Nephron progenitor cell (in vitro differentiated cells): ENCODE results near the gene ANO10.
"Not testable (repeated sequence)": the region's sequence is repeated elsewhere in the genome, so short reads cannot be mapped to it uniquely, and the experiment has no call there.

Source experiments
- DNase-seq: peaks from one replicate; pipeline ENCODE4 v3.0.0; 2021
- H3K27ac Mint-ChIP-seq: 2 replicates; pipeline ENCODE4 v1.8.0; 2021; ENCODE audit warnings: mild to moderate bottlenecking, moderate library complexity, mixed read lengths
- H3K27me3 Mint-ChIP-seq: 2 replicates; pipeline ENCODE4 v1.8.0; 2021; ENCODE audit warnings: mild to moderate bottlenecking, low read depth, mixed read lengths; ENCODE audit not compliant: poor library complexity
- H3K36me3 Mint-ChIP-seq: 2 replicates; pipeline ENCODE4 v1.8.0; 2021; ENCODE audit warnings: low read depth, mixed read lengths
- H3K4me1 Mint-ChIP-seq: 2 replicates; pipeline ENCODE4 v1.8.0; 2021; ENCODE audit warnings: mixed read lengths
- H3K4me3 Mint-ChIP-seq: 2 replicates; pipeline ENCODE4 v1.8.0; 2021; ENCODE audit warnings: mild to moderate bottlenecking, moderate library complexity, mixed read lengths
- H3K9me3 Mint-ChIP-seq: 2 replicates; pipeline ENCODE4 v1.8.0; 2021; ENCODE audit warnings: mild to moderate bottlenecking, moderate library complexity, mixed read lengths
- TF ChIP-seq, protein P1 (sequence below): fragments of 200-600 bp; sonication (generic); IDR thresholded peaks from 2 replicates; pipeline ENCODE4 v1.5.0; 2021; ENCODE audit warnings: antibody characterized with exemption

The ANO10 gene, protein sequence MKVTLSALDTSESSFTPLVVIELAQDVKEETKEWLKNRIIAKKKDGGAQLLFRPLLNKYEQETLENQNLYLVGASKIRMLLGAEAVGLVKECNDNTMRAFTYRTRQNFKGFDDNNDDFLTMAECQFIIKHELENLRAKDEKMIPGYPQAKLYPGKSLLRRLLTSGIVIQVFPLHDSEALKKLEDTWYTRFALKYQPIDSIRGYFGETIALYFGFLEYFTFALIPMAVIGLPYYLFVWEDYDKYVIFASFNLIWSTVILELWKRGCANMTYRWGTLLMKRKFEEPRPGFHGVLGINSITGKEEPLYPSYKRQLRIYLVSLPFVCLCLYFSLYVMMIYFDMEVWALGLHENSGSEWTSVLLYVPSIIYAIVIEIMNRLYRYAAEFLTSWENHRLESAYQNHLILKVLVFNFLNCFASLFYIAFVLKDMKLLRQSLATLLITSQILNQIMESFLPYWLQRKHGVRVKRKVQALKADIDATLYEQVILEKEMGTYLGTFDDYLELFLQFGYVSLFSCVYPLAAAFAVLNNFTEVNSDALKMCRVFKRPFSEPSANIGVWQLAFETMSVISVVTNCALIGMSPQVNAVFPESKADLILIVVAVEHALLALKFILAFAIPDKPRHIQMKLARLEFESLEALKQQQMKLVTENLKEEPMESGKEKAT

DNA sequence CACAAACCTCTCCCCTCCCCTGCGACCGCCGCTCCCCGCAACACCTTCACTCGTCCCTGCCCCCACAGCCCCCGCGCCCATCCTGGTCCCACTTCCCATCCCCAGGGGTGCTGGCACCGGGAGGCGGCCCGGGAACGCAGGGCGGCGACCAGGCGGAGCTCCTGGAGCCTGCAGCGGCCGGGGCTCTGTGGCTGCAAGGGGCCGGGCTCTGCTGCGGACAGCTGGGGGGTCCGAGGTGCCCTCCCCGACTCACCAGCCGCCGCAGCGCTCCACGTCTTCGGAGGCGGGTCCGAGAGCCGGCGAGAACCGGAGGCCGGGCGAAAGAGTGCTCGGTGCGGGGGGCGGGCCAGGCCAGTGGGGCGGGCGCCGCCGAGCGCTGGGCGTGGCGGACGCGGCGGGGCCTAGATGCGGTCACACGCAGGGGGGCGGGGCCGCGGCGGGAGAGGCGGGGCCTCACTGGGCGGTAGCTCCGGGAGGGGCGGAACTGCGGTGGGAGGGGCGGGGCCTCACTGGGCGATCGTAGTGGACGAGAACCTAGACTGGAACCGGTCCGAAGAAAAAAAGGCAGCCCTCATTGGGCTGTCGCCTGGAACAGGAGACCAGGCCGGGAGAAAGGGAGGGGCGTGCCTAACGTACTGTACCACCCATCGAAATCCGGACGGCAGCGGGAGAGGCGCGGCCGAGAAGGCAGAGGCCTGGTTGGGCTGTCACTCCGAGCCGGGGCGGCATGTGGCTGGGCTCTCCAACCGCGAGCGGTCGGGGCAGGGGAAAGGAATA, at the start of gene ANO10:
TSS of gene ANO10 (minus strand) at position 356 of the 777 bp plus-strand sequence. CDS start 16,159 bp downstream, outside the sequence.
- Mint-ChIP-seq H3K27ac (peak within 1 kb of the TSS; percentile 96), H3K4me3 (peak within 1 kb of the TSS; percentile 99), H3K27me3 (peaks cover 4% of the 10 kb centered on the region), H3K36me3 (no peaks in the 10 kb centered on the region), H3K4me1 (peaks cover 54% of the 10 kb centered on the region), H3K9me3 (peaks cover 11% of the 10 kb centered on the region)
- TF ChIP-seq, protein P1, sequence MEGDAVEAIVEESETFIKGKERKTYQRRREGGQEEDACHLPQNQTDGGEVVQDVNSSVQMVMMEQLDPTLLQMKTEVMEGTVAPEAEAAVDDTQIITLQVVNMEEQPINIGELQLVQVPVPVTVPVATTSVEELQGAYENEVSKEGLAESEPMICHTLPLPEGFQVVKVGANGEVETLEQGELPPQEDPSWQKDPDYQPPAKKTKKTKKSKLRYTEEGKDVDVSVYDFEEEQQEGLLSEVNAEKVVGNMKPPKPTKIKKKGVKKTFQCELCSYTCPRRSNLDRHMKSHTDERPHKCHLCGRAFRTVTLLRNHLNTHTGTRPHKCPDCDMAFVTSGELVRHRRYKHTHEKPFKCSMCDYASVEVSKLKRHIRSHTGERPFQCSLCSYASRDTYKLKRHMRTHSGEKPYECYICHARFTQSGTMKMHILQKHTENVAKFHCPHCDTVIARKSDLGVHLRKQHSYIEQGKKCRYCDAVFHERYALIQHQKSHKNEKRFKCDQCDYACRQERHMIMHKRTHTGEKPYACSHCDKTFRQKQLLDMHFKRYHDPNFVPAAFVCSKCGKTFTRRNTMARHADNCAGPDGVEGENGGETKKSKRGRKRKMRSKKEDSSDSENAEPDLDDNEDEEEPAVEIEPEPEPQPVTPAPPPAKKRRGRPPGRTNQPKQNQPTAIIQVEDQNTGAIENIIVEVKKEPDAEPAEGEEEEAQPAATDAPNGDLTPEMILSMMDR: no peak
- peak; percentile 100 for DNase-seq

DNA sequence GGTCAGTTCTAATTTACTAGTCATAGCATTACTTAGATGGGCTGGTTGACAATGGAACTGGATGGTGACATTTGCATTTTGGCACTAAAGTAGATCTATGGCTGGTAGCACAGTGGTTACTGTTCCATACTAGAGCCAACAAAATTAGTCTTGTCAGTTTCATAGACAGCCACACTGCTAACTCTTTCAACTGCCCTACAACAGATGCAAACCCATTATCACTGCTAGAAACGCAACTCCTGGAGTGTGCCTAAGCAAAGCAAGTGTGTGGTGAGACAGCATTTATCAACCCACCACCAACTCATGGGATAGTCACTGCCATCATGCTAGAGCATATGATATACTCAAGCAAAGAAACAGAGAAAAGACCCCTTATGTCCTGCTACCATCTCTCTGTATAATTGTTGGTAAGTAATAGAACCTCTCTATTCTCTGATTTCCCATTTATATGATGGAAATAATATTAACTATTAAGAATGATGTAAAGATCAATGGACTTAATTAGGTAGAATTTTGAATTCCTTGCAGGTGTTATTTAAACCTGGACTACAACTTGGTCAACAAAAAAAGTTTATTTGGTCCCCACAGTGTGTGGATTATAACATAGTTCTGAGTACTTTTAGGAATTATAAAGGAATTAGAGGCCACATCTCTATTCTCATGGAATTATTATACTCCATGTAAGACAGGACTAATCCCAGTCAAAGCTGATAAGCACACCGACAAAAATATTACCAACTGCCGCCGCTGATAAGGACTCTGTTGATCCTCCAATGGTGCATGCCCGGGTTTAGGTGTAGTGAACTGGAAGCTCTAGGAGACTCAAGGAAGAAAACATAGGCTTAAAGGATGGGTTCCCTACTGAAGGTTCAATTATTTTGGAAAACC, 49.1 kb upstream of the ANO10 start:
- Mint-ChIP-seq H3K4me1 (peaks cover 29% of the 10 kb centered on the region), H3K4me3 (no peak overlapping the region), H3K9me3 (peaks cover 4% of the 10 kb centered on the region), H3K27me3 (no peaks in the 10 kb centered on the region), H3K36me3 (peaks cover 10% of the 10 kb centered on the region), H3K27ac (no peak overlapping the region)
- DNase-seq: no peak
- TF ChIP-seq, protein P1: no peak

DNA sequence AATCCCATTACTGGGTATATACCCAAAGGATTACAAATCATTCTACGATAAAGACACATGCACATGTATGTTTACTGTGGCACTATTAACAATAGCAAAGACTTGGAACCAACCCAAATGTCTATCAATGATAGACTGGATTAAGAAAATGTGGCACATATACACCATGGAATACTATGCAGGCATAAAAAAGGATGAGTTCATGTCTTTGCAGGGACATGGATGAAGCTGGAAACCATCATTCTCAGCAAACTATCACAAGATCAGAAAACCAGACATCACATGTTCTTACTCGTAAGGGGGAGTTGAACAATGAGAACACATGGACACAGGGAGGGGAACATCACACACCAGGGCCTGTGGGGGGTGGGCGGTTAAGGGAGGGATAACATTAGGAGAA, 43.2 kb upstream of the ANO10 start:
- not testable (repeated sequence) for H3K27ac Mint-ChIP-seq, H3K4me1 Mint-ChIP-seq, DNase-seq, H3K27me3 Mint-ChIP-seq, H3K4me3 Mint-ChIP-seq
- peaks cover 55% of the 10 kb centered on the region for H3K9me3 Mint-ChIP-seq
- H3K36me3 Mint-ChIP-seq: peaks cover 16% of the 10 kb centered on the region

DNA sequence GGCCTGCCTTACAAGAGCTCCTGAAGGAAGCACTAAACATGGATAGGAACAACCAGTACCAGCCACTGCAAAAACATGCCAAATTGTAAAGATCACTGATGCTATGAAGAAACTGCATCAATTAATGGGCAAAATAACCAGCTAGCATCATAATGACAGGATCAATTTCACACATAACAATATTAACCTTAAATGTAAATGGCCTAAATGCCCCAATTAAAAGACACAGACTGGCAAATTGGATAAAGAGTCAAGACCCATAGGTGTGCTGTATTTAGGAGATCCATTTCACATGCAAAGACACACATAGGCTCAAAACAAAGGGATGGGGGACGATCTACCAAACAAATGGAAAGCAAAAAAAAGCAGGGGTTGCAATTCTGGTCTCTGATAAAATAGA, 39.6 kb upstream of the ANO10 start:
- not testable (repeated sequence) for H3K27ac Mint-ChIP-seq, DNase-seq, H3K27me3 Mint-ChIP-seq, H3K4me3 Mint-ChIP-seq, H3K4me1 Mint-ChIP-seq
- Mint-ChIP-seq H3K9me3 (peaks cover 70% of the 10 kb centered on the region), H3K36me3 (peaks cover 20% of the 10 kb centered on the region)

DNA sequence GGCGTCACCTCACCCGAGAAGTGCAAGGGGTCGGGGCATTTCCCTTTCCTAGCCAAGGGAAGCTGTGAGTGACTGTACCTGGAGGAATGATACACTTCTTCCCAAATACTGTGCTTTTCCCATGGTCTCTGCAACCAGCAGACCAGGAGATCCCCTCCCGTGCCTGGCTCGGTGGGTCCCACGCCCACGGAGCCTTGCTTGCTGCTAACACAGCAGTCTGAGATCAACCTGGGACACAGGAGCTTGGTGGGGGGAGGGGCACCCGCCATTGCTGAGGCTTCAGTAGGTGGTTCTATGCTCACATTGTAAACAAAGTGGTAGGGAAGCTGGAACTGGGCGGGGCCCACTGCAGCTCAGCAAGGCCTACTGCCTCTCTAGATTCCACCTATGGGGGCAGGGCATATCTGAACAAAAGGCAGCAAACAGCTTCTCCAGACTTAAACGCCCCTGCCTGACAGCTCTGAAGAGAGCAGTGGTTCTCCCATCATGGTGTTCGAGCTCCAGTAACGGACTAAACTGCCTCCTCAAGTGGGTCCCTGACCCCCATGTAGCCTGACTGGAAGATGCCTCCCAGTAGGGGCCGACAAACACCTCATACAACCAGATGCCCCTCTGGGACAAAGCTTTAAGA, 37.6 kb upstream of the ANO10 start:
- H3K36me3 Mint-ChIP-seq: peaks cover 25% of the 10 kb centered on the region
- peaks cover 58% of the 10 kb centered on the region for H3K9me3 Mint-ChIP-seq
- peaks cover 5% of the 10 kb centered on the region for H3K4me1 Mint-ChIP-seq
- H3K27me3 Mint-ChIP-seq: peaks cover 7% of the 10 kb centered on the region
- no peak for DNase-seq
- TF ChIP-seq, protein P1: no peak
- H3K27ac Mint-ChIP-seq: no peak overlapping the region
- H3K4me3 Mint-ChIP-seq: no peak overlapping the region

DNA sequence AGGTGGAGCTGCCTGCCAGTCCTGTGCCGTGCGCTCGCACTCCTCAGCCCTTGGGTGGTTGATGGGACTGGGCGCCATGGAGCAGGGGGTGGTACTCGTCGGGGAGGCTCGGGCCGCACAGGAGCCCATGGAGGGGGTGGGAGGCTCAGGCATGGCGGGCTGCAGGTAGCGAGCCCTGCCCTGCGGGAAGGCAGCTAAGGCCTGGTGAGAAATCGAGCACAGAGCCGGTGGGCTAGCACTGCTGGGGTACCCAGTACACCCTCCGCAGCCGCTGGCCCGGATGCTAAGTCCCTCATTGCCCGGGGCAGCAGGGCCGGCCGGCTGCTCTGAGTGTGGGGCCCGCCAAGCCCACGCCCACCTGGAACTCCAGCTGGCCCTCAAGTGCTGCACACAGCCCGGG, 34.6 kb upstream of the ANO10 start:
- not testable (repeated sequence) for DNase-seq, H3K4me1 Mint-ChIP-seq, H3K4me3 Mint-ChIP-seq, H3K27me3 Mint-ChIP-seq, H3K27ac Mint-ChIP-seq
- Mint-ChIP-seq H3K9me3 (peaks cover 32% of the 10 kb centered on the region), H3K36me3 (peaks cover 15% of the 10 kb centered on the region)
